GM12874 (cell line): ENCODE data around the gene COL25A1.

Experiments
- TF ChIP-seq, protein P1 (sequence below): IDR thresholded peaks from 2 replicates; pipeline ENCODE4 v1.5.1; 2011; ENCODE audit warnings: low read depth, mild to moderate bottlenecking, control low read depth, low read length, moderate library complexity; ENCODE audit not compliant: insufficient read depth

COL25A1 gene

DNA sequence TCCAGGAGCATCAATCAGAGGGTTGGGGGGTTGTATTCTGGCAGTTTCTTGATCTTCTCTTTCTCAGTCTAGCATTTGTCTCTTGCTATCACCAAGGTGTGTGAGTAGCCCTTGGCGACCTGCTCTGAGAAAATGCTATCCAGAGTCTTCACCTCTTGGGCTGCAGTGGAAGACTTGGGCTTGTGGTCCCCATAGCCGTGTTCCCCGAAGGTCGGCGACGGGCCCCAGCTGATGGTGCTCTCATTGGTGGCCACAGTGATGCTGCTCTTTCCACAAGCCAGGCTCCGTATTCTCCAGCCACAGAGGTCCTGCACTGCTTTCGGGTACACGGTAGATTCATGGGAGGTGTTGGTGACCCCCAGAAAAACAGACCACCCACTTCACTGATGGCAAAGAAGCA lies 513.7 kb downstream of the COL25A1 start:
- TF ChIP-seq, protein P1, sequence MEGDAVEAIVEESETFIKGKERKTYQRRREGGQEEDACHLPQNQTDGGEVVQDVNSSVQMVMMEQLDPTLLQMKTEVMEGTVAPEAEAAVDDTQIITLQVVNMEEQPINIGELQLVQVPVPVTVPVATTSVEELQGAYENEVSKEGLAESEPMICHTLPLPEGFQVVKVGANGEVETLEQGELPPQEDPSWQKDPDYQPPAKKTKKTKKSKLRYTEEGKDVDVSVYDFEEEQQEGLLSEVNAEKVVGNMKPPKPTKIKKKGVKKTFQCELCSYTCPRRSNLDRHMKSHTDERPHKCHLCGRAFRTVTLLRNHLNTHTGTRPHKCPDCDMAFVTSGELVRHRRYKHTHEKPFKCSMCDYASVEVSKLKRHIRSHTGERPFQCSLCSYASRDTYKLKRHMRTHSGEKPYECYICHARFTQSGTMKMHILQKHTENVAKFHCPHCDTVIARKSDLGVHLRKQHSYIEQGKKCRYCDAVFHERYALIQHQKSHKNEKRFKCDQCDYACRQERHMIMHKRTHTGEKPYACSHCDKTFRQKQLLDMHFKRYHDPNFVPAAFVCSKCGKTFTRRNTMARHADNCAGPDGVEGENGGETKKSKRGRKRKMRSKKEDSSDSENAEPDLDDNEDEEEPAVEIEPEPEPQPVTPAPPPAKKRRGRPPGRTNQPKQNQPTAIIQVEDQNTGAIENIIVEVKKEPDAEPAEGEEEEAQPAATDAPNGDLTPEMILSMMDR, result no peak

DNA sequence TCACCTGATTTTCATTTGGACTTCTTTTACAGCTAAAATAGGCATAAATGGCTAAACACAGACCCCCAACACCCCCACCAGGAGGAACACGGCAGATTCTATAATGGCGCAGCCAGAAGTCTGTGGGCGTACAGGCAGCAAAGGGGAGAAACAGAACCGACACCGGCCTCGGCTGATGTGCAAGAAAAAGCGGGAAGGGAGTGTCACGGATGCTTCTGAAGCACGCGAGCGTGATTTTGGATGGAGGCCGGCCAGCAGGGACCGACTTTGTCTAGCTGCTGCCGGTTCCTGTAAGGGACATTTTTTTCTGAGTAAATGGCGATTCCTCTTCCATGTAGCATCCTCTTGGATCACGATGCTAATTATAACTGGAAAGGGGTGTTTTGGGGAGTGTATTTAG lies 514.7 kb downstream of the COL25A1 start:
- TF ChIP-seq, protein P1, result no peak

DNA sequence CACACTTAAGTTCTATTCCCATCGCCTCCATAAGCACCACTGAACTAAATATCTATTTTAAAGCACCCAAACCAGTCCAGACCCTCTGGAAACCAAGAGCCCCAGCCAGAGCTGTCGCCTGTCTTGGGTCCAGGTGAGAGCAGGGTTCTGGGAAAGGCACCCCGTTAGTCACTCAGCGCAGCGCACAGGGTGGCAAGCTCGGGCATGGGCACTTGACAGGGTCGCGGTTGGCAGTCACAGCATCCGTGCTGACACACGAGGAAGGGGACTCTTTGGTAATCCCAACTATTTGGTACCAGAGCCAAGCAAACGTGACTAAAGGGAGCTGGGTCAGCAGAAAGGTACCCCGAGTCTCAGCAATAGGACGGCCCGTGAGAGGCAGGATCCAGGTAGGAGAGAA lies 515.4 kb downstream of the COL25A1 start:
- TF ChIP-seq, protein P1, result no peak

DNA sequence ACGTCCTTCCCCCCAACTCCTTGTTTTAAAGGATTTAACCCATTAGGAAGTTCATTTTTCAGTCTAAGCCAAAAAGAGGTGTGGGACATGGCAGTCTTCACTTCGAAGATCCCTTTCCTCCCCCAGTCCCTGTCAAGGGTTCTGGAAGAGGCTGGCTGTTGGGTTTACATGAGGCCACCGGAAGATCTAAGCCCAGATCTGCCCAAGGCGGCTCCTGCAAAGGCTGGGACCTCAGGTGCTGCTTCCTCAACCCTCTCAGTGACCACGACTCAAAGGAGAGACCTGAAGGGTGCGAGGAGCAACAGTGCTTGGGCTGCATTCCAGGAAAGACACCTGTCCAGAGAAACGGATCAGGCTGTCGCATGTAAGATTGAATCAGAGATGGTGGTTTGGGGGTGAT lies 516.1 kb downstream of the COL25A1 start:
- TF ChIP-seq, protein P1, result no peak

DNA sequence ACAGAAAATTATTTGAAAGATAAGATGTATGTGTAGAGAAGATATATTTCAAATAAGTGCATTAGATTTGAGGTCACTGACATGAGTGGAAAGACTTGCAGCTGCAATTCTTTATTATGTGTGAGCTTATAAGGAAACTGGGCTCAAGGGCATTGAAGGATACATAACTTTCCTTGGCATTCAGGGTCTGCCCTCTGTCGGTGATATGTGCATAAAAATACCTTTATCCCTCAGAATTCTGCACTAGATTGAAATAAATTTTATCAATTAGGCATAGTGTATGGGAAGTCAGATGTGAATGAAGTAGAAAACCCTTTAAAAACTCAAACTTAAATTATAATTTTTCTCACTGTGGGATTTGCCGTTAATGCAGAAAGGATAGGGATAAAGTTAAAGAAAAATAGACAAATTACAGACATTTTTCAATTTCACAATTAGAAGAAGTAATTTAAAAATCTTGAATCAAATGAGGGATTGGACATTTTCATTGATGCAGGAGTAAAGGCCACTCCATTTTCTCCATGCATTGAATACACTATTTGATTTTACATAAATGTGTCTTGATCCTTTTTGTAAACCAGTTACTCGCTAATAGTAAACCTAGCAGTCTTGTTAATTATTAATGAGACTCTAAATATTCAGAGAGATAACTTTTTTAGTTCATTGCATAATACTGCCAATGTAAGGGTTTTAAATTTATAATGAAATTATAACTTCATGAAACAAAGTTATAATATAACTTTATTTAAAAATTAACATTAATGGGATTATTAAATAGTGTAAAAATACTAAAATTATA lies 518.6 kb downstream of the COL25A1 start:
- TF ChIP-seq, protein P1, result 0 out of 2 replicates have a peak, but pooled peaks have one; percentile 5

DNA sequence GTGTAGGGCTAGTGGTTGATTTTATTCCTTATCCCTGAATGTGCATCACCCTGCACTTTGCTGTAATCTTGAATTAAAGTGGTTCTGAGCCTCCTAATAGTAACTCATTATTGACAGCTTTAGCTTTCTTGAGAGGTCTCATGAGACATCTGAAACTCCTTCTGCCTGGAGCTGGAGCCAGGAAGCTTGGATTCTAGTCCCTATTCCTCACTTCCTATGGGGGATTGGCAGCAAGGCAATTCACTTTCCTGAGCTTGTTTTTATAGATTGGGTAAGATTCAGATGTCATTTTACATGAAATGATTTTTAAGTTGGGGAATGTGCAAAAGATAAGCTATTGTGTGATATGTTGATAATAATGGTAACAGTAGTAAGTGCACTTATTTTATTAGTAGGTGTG lies 522.5 kb downstream of the COL25A1 start:
- TF ChIP-seq, protein P1, result no peak

DNA sequence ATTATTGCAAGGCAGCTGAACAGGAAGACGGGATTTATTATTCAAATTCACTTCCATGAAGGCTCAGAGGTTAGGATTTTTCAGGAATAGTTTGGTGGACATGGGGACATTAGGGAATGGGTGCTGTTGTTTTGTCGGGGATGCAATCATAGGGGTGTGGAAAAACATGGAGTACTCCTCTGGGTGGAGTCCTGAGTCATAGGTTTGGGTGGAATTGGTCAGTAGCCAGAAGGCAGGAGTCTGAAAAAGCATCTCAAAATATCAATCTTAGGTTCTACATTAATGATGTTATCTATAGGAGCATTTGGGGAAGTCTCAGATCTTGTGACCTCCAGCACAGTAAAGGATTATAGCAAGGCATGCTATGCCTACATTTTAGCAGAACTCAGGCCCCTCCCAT lies 525.1 kb downstream of the COL25A1 start:
- TF ChIP-seq, protein P1, result no peak

DNA sequence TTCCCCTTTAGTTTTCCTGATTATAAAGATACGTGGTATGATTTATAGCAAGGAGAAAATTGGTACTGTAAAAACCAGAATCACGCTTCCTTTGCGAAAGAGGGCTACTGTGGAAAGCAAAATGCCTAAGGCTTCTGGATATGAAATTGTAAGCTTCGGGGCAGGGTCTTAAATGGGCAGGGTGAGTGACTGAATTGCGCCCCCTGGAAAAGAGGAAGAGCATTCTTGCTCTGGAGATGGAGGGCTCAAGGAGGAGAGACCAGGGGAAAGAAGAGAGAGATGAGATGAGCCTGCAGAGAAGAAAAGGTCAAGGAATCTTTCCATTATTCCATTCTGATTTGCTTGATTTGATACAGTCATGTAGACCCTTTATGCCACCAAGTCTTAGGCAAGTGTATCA lies 526.5 kb downstream of the COL25A1 start:
- TF ChIP-seq, protein P1, result no peak
